ENCODE data around the gene ENPP6. TPM values are rescaled to one million over a fixed set of nuclear protein-coding genes. Genes with fewer than 3 reads are reported as not detected.
"Not testable (repeated sequence)": the region's sequence is repeated elsewhere in the genome, so short reads cannot be mapped to it uniquely, and the experiment has no call there.

ENPP6 gene
- total RNA-seq, 1 donor from 2014 or later, result not detected

GRCh38 chr4:184246426-184246825, 28.8 kb upstream of the ENPP6 start:
- intact Hi-C loops (cut with DNase I), result no loop called here
- ATAC-seq (ENCODE audit: poor library complexity) (no peak), DNase-seq (no peak)

- DNase-seq (no peak), ATAC-seq (ENCODE audit: poor library complexity) (no peak)
- intact Hi-C loops (cut with DNase I), result no loop called here
Observed at GRCh38 chr4:184238072-184238745, 20.5 kb upstream of the ENPP6 start.

- ATAC-seq (ENCODE audit: poor library complexity), result no peak
- DNase-seq, result no peak
- intact Hi-C loops (cut with DNase I), result no loop called here
Observed at GRCh38 chr4:184237612-184238011, 19.9 kb upstream of the ENPP6 start.

GRCh38 chr4:184235526-184235925, 17.9 kb upstream of the ENPP6 start:
- DNase-seq (no peak), ATAC-seq (ENCODE audit: poor library complexity) (no peak)
- intact Hi-C loops (cut with DNase I), result no loop called here

- intact Hi-C loops (cut with DNase I), result no loop called here
- DNase-seq (no peak), ATAC-seq (ENCODE audit: poor library complexity) (no peak)
Observed at GRCh38 chr4:184234155-184234554, 16.5 kb upstream of the ENPP6 start.

GRCh38 chr4:184232975-184233374, 15.3 kb upstream of the ENPP6 start:
- DNase-seq, result no peak
- ATAC-seq (ENCODE audit: poor library complexity), result no peak
- intact Hi-C loops (cut with DNase I), result no loop called here

- ATAC-seq (ENCODE audit: poor library complexity), result no peak
- intact Hi-C loops (cut with DNase I), result no loop called here
- DNase-seq, result no peak
Observed at GRCh38 chr4:184232202-184232601, 14.5 kb upstream of the ENPP6 start.

- DNase-seq (no peak), ATAC-seq (ENCODE audit: poor library complexity) (peak; percentile 34)
- intact Hi-C loops (cut with DNase I), result no loop called here
Observed at GRCh38 chr4:184231573-184231972, 13.9 kb upstream of the ENPP6 start.

- ATAC-seq (ENCODE audit: poor library complexity), result no peak
- intact Hi-C loops (cut with DNase I), result no loop called here
- no peak for DNase-seq
Observed at GRCh38 chr4:184228056-184228705, 10.5 kb upstream of the ENPP6 start.

GRCh38 chr4:184216515-184216914, 1.2 kb downstream of the ENPP6 start:
- intact Hi-C loops (cut with DNase I), result no loop called here
- no peak for ATAC-seq (ENCODE audit: poor library complexity)
- no peak for DNase-seq

GRCh38 chr4:184215709-184216328, 1.9 kb downstream of the ENPP6 start:
- ATAC-seq (ENCODE audit: poor library complexity) (no peak), DNase-seq (no peak)
- intact Hi-C loops (cut with DNase I), result no loop called here

GRCh38 chr4:184214931-184215330, 2.7 kb downstream of the ENPP6 start:
- DNase-seq, result no peak
- no peak for ATAC-seq (ENCODE audit: poor library complexity)
- intact Hi-C loops (cut with DNase I), result no loop called here

GRCh38 chr4:184207734-184208607, 9.7 kb downstream of the ENPP6 start:
- intact Hi-C loops (cut with DNase I), result not testable (repeated sequence)

GRCh38 chr4:184205243-184205642, 12.4 kb downstream of the ENPP6 start:
- no peak for DNase-seq
- intact Hi-C loops (cut with DNase I), result no loop called here
- ATAC-seq (ENCODE audit: poor library complexity), result no peak

More at GRCh38 chr4:184207734-184208607, 9.7 kb downstream of the ENPP6 start:
- not testable (repeated sequence) for ATAC-seq (ENCODE audit: poor library complexity); DNase-seq

- DNase-seq (no peak), ATAC-seq (ENCODE audit: poor library complexity) (no peak)
- intact Hi-C loops (cut with DNase I), result no loop called here
Observed at GRCh38 chr4:184203300-184203699, 14.4 kb downstream of the ENPP6 start.

GRCh38 chr4:184201179-184201578, 16.5 kb downstream of the ENPP6 start:
- no peak for DNase-seq
- intact Hi-C loops (cut with DNase I), result no loop called here
- no peak for ATAC-seq (ENCODE audit: poor library complexity)

- no peak for DNase-seq
- no peak for ATAC-seq (ENCODE audit: poor library complexity)
- intact Hi-C loops (cut with DNase I), result no loop called here
Observed at GRCh38 chr4:184200296-184200695, 17.4 kb downstream of the ENPP6 start.

- DNase-seq, result no peak
- ATAC-seq (ENCODE audit: poor library complexity), result no peak
- intact Hi-C loops (cut with DNase I), result no loop called here
Observed at GRCh38 chr4:184199780-184200179, 17.9 kb downstream of the ENPP6 start.

GRCh38 chr4:184198190-184198589, 19.5 kb downstream of the ENPP6 start:
- intact Hi-C loops (cut with DNase I), result no loop called here
- DNase-seq (no peak), ATAC-seq (ENCODE audit: poor library complexity) (no peak)

Measured in Right ventricle myocardium superior (tissue), 1 donor.